ENCODE data around the gene PPHLN1. TPM values are rescaled to one million over a fixed set of nuclear protein-coding genes. Genes with fewer than 3 reads are reported as not detected.

The PPHLN1 gene
- total and polyA plus RNA-seq, 12 donors: 22.5 to 91.1 (median 52.6) TPM

DNA sequence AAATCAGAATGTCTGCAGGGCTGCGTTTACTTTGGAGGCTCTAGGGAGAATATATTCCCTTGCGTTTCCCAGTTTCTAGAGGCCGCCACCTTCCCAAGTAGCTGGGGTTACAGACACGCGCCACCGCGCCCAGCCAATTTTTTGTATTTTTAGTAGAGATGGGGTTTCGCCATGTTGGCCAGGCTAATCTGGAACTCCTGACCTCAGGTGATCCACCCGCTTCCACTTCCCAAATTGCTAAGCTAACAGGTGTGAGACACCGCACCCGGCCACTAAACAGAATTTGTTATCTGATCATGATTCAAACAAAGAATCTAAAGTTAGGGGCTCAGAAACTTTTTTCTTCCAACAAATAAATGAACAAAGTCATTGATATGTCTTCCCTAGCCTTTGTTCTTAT lies 114.6 kb downstream of the PPHLN1 start:
- peaks cover 0 to 9% of the 10 kb centered on the region in 2 donors for H3K36me3 ChIP-seq (replicated peaks in 1 of 2)
- H3K4me1 ChIP-seq (replicated peaks in 1 of 2): peaks cover 0 to 6% of the 10 kb centered on the region in 2 donors
- H3K27me3 ChIP-seq: no peaks in the 10 kb centered on the region
- H3K9me3 ChIP-seq (replicated peaks in 1 of 3): no peaks in the 10 kb centered on the region
- intact Hi-C loops (cut with DNase I): no loop called here
- no peak overlapping the region for H3K4me3 ChIP-seq
- DNase-seq: no peak
- H3K27ac ChIP-seq: no peak overlapping the region
- TF ChIP-seq POLR2A (IDR thresholded peaks at IDR 0.05): no peak
- 93 to 98% (median 96%) methylated on average over 11 of the region's 11 CpGs for whole genome bisulfite sequencing, 4 donors

- Histone ChIP-seq H3K36me3 (replicated peaks in 1 of 2) (peaks cover 0 to 9% of the 10 kb centered on the region in 2 donors), H3K4me3 (no peak overlapping the region), H3K27me3 (no peaks in the 10 kb centered on the region), H3K9me3 (replicated peaks in 1 of 3) (no peaks in the 10 kb centered on the region), H3K4me1 (replicated peaks in 1 of 2) (peaks cover 0 to 6% of the 10 kb centered on the region in 2 donors), H3K27ac (no peak overlapping the region)
- intact Hi-C loops (cut with DNase I): no loop called here
- 92 to 95% (median 93%) methylated on average over 19 of the region's 19 CpGs for WGBS, 4 donors
- DNase-seq: no peak
- no peak for TF ChIP-seq POLR2A (IDR thresholded peaks at IDR 0.05)
- TF ChIP-seq CTCF (IDR thresholded peaks at IDR 0.05): no peak
Observed at GRCh38 chr12:42442311-42442759, 116.4 kb downstream of the PPHLN1 start.

DNA sequence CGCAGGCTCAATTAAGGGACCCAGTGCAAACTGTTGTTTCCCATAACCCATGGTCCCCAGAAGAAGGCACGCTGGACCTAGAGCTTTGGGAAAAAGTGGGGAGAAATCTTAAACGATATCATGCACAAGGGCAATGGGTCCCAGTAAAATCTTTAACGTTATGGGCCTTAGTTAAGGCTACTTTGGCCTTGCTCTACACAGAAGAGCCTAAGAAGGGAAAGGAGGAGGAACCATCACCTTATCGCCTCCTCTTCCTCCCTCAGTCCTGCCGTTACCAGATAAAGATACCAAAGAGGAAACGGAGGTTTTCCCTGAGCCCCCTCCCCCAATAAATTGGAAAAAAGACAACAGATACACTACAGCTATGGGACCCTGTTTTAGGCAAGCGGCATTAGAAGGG lies 116.9 kb downstream of the PPHLN1 start:
- Histone ChIP-seq H3K27me3 (no peaks in the 10 kb centered on the region), H3K36me3 (replicated peaks in 1 of 2) (peaks cover 0 to 9% of the 10 kb centered on the region in 2 donors), H3K27ac (no peak overlapping the region), H3K4me1 (replicated peaks in 1 of 2) (peaks cover 0 to 6% of the 10 kb centered on the region in 2 donors), H3K9me3 (replicated peaks in 1 of 3) (no peaks in the 10 kb centered on the region), H3K4me3 (no peak overlapping the region)
- DNase-seq: no peak
- 88 to 96% (median 95%) methylated on average over 8 of the region's 8 CpGs for WGBS, 4 donors
- TF ChIP-seq POLR2A (IDR thresholded peaks at IDR 0.05) (no peak), CTCF (IDR thresholded peaks at IDR 0.05) (no peak)
- intact Hi-C loops (cut with DNase I): no loop called here

DNA sequence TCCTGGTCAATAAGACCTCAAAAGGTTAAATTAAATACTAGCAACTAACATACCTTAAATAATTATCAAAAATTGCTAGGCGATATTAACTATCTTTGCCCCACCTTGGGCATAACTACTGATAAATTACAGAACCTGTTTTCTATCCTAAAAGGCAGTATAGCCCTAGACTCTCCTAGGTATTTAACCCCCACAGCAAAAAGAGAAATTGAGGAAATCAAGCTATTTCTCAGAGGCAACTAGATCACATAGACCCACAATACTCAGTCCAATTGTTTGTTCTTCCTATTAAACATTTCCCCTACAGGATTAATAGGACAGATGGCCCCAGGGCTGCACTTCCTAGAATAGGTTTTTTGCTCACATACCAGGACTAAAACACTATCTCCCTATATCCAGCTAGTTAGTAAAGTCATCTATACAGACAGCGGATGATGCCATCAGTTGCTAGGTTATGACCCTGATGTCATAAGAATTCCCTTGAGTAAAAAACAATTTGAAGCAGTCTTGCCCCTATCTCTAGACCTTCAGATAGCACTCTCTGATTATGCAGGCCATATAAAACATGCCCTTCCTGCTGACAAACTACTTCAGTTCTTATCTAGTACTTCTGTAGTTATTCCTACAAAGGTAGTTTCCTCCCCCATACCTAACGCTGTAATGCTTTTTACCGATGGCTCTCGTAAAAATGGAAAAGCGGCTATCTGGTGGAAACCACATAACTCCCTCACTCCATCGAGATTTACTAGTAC lies 118.4 kb downstream of the PPHLN1 start:
- Histone ChIP-seq H3K27me3 (no peaks in the 10 kb centered on the region), H3K4me3 (no peak overlapping the region), H3K36me3 (replicated peaks in 1 of 2) (peaks cover 0 to 9% of the 10 kb centered on the region in 2 donors), H3K4me1 (replicated peaks in 1 of 2) (peaks cover 0 to under 1% of the 10 kb centered on the region in 2 donors), H3K27ac (no peak overlapping the region), H3K9me3 (replicated peaks in 1 of 3) (no peaks in the 10 kb centered on the region)
- intact Hi-C loops (cut with DNase I): no loop called here
- no peak for DNase-seq
- TF ChIP-seq POLR2A (IDR thresholded peaks at IDR 0.05) (no peak), CTCF (IDR thresholded peaks at IDR 0.05) (no peak)
- 94 to 98% (median 95%) methylated on average over 7 of the region's 7 CpGs for WGBS, 4 donors

DNA sequence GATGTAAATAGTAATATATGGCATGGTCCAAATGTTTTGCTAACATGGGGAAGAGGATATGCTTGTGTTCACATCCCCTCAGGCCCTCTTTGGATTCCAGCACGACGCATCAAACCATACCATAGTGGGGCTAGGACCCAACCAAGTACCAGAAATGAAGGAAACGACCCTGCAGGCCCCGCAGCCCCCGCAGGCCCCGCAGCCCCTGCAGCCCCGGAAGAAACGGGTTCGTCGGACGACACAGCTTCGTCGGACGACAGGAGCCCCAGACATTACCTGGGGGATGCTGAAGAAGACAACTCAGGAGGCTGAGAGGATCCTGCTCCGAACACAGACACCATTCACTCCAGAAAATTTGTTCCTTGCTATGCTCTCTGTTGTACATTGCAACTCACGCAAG lies 119.9 kb downstream of the PPHLN1 start:
- TF ChIP-seq CTCF (IDR thresholded peaks at IDR 0.05): no peak
- no peak for TF ChIP-seq POLR2A (IDR thresholded peaks at IDR 0.05)
- Histone ChIP-seq H3K27me3 (no peaks in the 10 kb centered on the region), H3K36me3 (replicated peaks in 1 of 2) (peaks cover 0 to 9% of the 10 kb centered on the region in 2 donors), H3K27ac (no peak overlapping the region), H3K9me3 (replicated peaks in 1 of 3) (no peaks in the 10 kb centered on the region), H3K4me3 (no peak overlapping the region), H3K4me1 (replicated peaks in 1 of 2) (peaks cover 0 to 7% of the 10 kb centered on the region in 2 donors)
- WGBS, 4 donors: 90 to 97% (median 96%) methylated on average over 14 to 16 of the region's 16 CpGs
- intact Hi-C loops (cut with DNase I): no loop called here
- DNase-seq: no peak
